Vagina (tissue), 2 donors: ENCODE data around the gene NOTCH3.
A peak's percentile ranks its signal among the peaks of the same experiment; 100 is the strongest.

Source experiments
- POLR2AphosphoS5 ChIP-seq, 2 donors: sonication (generic); formaldehyde crosslinking; IDR thresholded peaks; one replicate each; pipeline ENCODE4 v1.9.0; 2017; ENCODE audit warnings: antibody characterized with exemption in 2 of 2, mild to moderate bottlenecking in 2 of 2, low read depth in 1 of 2; ENCODE audit not compliant: insufficient read depth in 1 of 2
- TF ChIP-seq, protein P1 (sequence below), 3 experiments: fragments of 450-650 bp in 2 of 3; fragments of 200-600 bp in 1 of 3; sonication (generic) in 1 of 3; IDR thresholded peaks; one replicate each; pipeline ENCODE4 v1.5.1; 2017 to 2019; ENCODE audit warnings: antibody characterized with exemption in 3 of 3, mild to moderate bottlenecking in 2 of 3, moderate library complexity in 2 of 3

DNA sequence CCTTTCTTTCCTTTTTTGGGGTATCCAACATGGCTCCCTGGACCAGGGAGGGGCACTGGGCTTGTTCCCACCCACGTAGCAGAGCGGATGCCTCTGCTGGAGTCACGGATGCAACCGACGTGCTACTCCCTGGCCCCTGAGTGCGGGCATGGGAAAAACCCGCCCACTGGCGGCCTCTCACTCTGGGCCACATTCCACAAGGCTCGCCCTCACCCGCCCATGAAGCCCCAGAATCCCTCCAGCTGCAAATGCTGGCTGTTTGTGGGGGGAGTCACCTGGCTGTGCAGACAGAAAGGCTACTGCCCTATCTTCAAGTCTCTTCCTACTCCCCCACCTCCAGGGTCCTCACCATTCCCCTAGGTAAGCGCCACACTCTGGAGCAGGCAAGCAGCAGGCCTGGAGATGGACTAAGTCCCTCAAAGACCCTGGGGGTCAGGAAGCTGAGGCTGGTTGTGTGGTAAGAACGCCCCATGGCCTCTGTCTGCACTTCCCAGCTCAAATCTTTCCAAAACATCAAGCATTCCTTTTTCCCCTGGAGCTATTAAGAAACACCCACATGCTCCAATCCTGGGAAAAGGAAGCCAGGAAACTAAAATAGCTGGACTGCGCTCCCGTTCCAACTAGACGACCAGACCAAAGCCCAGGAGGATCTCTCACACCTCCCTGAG lies 49.3 kb upstream of the NOTCH3 start:
- TF ChIP-seq POLR2AphosphoS5 (IDR thresholded peaks at IDR 0.05; ENCODE audit: insufficient read depth in 1 of 2, low read depth in 1 of 2) = peak; percentile 12 to 61
- TF ChIP-seq, protein P1, sequence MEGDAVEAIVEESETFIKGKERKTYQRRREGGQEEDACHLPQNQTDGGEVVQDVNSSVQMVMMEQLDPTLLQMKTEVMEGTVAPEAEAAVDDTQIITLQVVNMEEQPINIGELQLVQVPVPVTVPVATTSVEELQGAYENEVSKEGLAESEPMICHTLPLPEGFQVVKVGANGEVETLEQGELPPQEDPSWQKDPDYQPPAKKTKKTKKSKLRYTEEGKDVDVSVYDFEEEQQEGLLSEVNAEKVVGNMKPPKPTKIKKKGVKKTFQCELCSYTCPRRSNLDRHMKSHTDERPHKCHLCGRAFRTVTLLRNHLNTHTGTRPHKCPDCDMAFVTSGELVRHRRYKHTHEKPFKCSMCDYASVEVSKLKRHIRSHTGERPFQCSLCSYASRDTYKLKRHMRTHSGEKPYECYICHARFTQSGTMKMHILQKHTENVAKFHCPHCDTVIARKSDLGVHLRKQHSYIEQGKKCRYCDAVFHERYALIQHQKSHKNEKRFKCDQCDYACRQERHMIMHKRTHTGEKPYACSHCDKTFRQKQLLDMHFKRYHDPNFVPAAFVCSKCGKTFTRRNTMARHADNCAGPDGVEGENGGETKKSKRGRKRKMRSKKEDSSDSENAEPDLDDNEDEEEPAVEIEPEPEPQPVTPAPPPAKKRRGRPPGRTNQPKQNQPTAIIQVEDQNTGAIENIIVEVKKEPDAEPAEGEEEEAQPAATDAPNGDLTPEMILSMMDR (IDR thresholded peaks at IDR 0.05) = no peak
